ENCODE data around the gene ADCY9. TPM values are rescaled to one million over a fixed set of nuclear protein-coding genes. Genes with fewer than 3 reads are reported as not detected.
"Not testable (repeated sequence)": the region's sequence is repeated elsewhere in the genome, so short reads cannot be mapped to it uniquely, and the experiment has no call there.

ADCY9 gene
- total and polyA plus RNA-seq, 2 donors from 2014 or later = 6.8 to 23.7 TPM

DNA sequence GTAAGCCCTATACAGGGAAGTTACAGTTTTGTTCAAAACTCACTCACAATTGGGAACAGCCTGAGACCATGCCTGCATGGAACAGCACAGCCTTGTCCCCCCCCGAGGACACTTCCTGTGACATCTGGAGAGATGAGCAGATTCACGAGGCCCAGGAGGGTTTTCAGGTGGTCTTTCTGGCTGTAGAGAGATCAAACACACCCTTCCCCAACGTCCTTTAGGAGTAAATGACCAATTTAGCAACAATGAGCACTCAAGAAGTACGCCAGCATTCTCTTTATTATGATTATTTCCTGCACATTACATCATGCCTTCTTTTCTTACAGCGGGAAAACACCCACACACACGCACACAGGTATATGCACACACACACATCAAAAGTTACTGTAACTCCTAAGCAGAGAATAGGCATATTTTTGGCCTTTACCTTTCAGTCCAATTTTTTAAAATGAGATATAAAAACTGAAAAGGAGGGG lies 39.0 kb downstream of the ADCY9 start:
- Histone ChIP-seq H3K9me3 (ENCODE audit: control insufficient read depth in 2 of 3, insufficient read depth in 1 of 3, low read length in 3 of 3) (no peaks in the 10 kb centered on the region), H3K9ac (ENCODE audit: low read length in 3 of 3) (no peak overlapping the region), H3K4me3 (ENCODE audit: low read length in 3 of 3) (no peak overlapping the region), H3K27me3 (ENCODE audit: control insufficient read depth, insufficient read depth, low read length) (no peaks in the 10 kb centered on the region), H3K27ac (ENCODE audit: low read depth in 2 of 2, low read length in 2 of 2) (no peak overlapping the region), H3K36me3 (ENCODE audit: control insufficient read depth in 2 of 3, insufficient read depth in 3 of 3, low read length in 3 of 3) (no peaks in the 10 kb centered on the region), H3K4me1 (ENCODE audit: control insufficient read depth in 2 of 3, insufficient read depth in 2 of 3, low read depth in 1 of 3, low read length in 3 of 3) (peaks cover 0 to 3% (median under 1%) of the 10 kb centered on the region in 3 donors)
- TF ChIP-seq, protein P1, sequence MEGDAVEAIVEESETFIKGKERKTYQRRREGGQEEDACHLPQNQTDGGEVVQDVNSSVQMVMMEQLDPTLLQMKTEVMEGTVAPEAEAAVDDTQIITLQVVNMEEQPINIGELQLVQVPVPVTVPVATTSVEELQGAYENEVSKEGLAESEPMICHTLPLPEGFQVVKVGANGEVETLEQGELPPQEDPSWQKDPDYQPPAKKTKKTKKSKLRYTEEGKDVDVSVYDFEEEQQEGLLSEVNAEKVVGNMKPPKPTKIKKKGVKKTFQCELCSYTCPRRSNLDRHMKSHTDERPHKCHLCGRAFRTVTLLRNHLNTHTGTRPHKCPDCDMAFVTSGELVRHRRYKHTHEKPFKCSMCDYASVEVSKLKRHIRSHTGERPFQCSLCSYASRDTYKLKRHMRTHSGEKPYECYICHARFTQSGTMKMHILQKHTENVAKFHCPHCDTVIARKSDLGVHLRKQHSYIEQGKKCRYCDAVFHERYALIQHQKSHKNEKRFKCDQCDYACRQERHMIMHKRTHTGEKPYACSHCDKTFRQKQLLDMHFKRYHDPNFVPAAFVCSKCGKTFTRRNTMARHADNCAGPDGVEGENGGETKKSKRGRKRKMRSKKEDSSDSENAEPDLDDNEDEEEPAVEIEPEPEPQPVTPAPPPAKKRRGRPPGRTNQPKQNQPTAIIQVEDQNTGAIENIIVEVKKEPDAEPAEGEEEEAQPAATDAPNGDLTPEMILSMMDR (IDR thresholded peaks at IDR 0.05; ENCODE audit: borderline replicate concordance, extremely low read depth, insufficient read depth) = no peak
- intact Hi-C loops (cut with DNase I) = no loop called here
- no peak for FAIRE-seq
- no peak for DNase-seq

DNA sequence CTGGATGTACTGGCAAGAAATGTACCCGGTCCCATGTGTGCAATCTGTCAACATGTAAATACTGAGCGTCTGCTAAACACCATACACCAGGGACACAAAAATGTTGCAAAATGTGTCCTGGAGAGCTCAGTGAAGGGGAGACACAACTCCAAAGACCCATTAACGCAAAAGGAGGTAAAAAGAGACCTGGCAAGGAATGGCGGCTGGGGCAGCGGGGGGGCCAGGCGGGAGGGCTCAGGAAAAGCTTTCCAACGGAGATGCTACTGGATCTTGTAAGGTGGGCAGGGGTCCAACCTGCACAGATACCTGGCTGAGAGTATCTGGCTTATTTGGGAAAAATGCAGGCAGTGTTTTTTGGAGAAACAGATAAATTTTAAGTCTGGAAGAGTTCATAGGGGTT lies 40.7 kb downstream of the ADCY9 start:
- DNase-seq (no peak), FAIRE-seq (no peak)
- no peak overlapping the region for H3K4me3 ChIP-seq (ENCODE audit: low read length in 3 of 3)
- TF ChIP-seq, protein P1 (IDR thresholded peaks at IDR 0.05; ENCODE audit: borderline replicate concordance, extremely low read depth, insufficient read depth) = no peak
- no peaks in the 10 kb centered on the region for H3K27me3 ChIP-seq (ENCODE audit: control insufficient read depth, insufficient read depth, low read length)
- no peaks in the 10 kb centered on the region for H3K9me3 ChIP-seq (ENCODE audit: control insufficient read depth in 2 of 3, insufficient read depth in 1 of 3, low read length in 3 of 3)
- H3K4me1 ChIP-seq (ENCODE audit: control insufficient read depth in 2 of 3, insufficient read depth in 2 of 3, low read depth in 1 of 3, low read length in 3 of 3) = no peaks in the 10 kb centered on the region
- intact Hi-C loops (cut with DNase I) = no loop called here
- no peak overlapping the region for H3K9ac ChIP-seq (ENCODE audit: low read length in 3 of 3)
- H3K27ac ChIP-seq (ENCODE audit: low read depth in 2 of 2, low read length in 2 of 2) = no peak overlapping the region
- H3K36me3 ChIP-seq (ENCODE audit: control insufficient read depth in 2 of 3, insufficient read depth in 3 of 3, low read length in 3 of 3) = no peaks in the 10 kb centered on the region

DNA sequence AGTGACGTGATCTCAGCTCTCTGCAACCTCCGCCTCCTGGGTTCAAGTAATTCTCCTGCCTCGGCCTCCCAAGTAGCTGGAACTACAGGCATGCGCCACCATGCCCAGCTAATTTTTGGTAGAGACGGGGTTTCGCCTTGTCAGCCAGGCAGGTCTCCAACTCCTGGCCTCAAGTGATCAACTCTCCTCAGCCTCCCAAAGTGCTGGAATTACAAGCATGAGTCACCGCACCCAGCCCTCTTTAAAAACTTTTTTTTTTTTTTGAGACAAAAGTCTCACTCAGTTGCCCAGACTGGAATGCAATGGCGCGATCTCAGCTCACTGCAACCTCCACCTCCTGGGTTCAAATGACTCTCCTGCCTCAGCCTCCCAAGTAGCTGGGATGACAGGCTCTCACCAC lies 43.1 kb downstream of the ADCY9 start:
- H3K27me3 ChIP-seq (ENCODE audit: control insufficient read depth, insufficient read depth, low read length); H3K27ac ChIP-seq (ENCODE audit: low read depth in 2 of 2, low read length in 2 of 2); H3K4me1 ChIP-seq (ENCODE audit: control insufficient read depth in 2 of 3, insufficient read depth in 2 of 3, low read depth in 1 of 3, low read length in 3 of 3); H3K9me3 ChIP-seq (ENCODE audit: control insufficient read depth in 2 of 3, insufficient read depth in 1 of 3, low read length in 3 of 3); H3K36me3 ChIP-seq (ENCODE audit: control insufficient read depth in 2 of 3, insufficient read depth in 3 of 3, low read length in 3 of 3); H3K9ac ChIP-seq (ENCODE audit: low read length in 3 of 3); DNase-seq; intact Hi-C loops (cut with DNase I); FAIRE-seq; H3K4me3 ChIP-seq (ENCODE audit: low read length in 3 of 3): not testable (repeated sequence)

DNA sequence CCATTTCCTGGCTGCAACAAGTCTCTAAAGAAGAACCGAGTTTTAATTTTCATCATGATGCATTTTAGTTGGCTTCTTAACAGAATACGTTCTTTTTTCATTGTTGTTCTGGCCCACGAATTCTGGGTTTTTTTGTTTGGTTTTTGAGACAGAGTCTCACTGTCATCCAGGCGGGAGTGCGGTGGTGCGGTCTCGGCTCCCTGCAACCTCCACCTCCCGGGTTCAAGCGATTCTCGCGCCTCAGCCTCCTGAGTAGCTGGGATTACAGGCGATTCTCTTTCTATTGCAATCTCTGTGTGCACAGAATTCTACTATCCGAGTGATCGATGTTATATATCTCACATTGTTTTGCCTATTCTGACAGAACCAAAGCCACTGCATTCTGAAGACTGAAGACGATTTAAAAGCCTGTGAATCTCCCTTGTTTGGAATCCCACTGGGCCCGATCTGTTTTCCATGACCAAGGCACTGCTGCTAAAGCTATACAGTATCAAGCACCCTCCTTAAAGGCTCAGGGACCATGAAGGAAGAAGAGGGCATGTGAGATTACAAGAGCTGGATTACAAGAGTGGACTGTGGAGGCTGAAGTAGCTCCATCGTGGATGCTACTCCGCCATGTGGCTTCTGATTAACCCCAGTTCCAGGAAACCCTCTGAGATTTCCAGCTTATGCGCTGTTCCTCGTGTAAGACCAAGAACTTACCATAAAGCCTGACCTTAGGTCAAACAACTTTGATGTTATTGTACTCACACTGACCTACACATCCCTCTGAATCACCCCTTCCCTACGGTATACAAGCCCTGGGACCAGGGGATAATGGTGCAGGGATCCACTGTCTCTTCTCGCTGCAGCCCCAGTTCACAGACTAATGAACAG lies 44.3 kb downstream of the ADCY9 start:
- FAIRE-seq (no peak), DNase-seq (no peak)
- no peaks in the 10 kb centered on the region for H3K36me3 ChIP-seq (ENCODE audit: control insufficient read depth in 2 of 3, insufficient read depth in 3 of 3, low read length in 3 of 3)
- no peak overlapping the region for H3K9ac ChIP-seq (ENCODE audit: low read length in 3 of 3)
- H3K9me3 ChIP-seq (ENCODE audit: control insufficient read depth in 2 of 3, insufficient read depth in 1 of 3, low read length in 3 of 3) = no peaks in the 10 kb centered on the region
- no peak overlapping the region for H3K27ac ChIP-seq (ENCODE audit: low read depth in 2 of 2, low read length in 2 of 2)
- TF ChIP-seq, protein P1 (IDR thresholded peaks at IDR 0.05; ENCODE audit: borderline replicate concordance, extremely low read depth, insufficient read depth) = no peak
- intact Hi-C loops (cut with DNase I) = no loop called here
- no peaks in the 10 kb centered on the region for H3K27me3 ChIP-seq (ENCODE audit: control insufficient read depth, insufficient read depth, low read length)
- H3K4me1 ChIP-seq (ENCODE audit: control insufficient read depth in 2 of 3, insufficient read depth in 2 of 3, low read depth in 1 of 3, low read length in 3 of 3) = no peaks in the 10 kb centered on the region
- no peak overlapping the region for H3K4me3 ChIP-seq (ENCODE audit: low read length in 3 of 3)

Data from kidney (tissue), 14 donors.